CD1c-positive myeloid dendritic cell (primary cell): Measurements from ENCODE around the gene MCHR1.
A peak's percentile ranks its signal among the peaks of the same experiment; 100 is the strongest.
"Not testable (repeated sequence)": the region's sequence is repeated elsewhere in the genome, so short reads cannot be mapped to it uniquely, and the experiment has no call there.

Experiments used
- DNase-seq: peaks from one replicate; pipeline ENCODE4 v3.0.0-alpha.2; 2016; ENCODE audit errors: extremely low spot score

The MCHR1 gene

DNA sequence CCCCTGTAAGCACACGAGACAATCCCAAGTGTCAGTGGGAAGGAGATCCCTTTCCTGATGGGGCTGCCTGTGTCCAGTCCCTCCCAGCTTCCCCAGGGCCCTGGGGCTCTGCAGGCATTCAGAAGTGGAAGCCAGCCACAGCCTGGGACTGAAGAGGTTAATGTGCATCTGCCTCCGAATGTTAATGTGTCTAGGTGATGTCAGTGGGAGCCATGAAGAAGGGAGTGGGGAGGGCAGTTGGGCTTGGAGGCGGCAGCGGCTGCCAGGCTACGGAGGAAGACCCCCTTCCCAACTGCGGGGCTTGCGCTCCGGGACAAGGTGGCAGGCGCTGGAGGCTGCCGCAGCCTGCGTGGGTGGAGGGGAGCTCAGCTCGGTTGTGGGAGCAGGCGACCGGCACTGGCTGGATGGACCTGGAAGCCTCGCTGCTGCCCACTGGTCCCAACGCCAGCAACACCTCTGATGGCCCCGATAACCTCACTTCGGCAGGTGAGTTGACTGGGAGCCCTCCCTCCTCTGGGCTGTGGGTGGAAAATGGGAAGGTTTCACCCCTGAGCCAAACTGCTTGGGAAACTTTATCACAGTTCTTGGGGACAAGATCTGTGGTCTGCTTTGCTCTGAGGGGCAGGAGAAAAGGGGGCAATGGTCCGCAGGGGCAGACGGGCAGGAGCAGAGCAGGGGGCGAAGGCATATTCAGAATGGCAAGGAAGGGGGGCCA, at the start of gene MCHR1:
Gene MCHR1, plus strand, starts transcription at position 236 of the 715 bp plus-strand sequence. Its CDS starts 169 bp downstream, at position 405.
- DNase-seq: peak; percentile 17

DNA sequence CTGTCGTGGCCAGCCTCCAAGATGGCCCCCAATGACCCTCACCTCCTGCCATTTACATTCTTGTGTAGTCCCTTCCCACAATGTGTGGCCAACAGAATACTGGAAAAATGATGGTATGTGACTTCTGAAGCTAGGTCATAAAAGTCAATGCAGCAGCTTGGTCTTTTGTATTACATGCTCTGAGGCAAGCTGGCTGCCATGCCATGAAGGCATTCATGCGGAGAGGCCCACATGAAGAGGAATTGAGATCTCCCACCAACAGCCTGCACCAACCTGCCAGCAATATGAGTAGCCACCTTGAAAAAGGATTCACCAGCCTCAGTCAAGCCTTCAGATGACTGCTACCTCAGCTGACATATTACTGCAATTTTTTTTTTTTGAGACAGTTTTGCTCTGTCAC, 47.4 kb upstream of the MCHR1 start:
- DNase-seq: no peak

GRCh38 chr22:40633036-40633435, 46.2 kb upstream of the MCHR1 start:
- no peak for DNase-seq

GRCh38 chr22:40634119-40634903, 45.0 kb upstream of the MCHR1 start:
- no peak for DNase-seq

- no peak for DNase-seq
Observed at GRCh38 chr22:40635043-40635939, 44.0 kb upstream of the MCHR1 start.

GRCh38 chr22:40635940-40636379, 43.3 kb upstream of the MCHR1 start:
- no peak for DNase-seq

DNA sequence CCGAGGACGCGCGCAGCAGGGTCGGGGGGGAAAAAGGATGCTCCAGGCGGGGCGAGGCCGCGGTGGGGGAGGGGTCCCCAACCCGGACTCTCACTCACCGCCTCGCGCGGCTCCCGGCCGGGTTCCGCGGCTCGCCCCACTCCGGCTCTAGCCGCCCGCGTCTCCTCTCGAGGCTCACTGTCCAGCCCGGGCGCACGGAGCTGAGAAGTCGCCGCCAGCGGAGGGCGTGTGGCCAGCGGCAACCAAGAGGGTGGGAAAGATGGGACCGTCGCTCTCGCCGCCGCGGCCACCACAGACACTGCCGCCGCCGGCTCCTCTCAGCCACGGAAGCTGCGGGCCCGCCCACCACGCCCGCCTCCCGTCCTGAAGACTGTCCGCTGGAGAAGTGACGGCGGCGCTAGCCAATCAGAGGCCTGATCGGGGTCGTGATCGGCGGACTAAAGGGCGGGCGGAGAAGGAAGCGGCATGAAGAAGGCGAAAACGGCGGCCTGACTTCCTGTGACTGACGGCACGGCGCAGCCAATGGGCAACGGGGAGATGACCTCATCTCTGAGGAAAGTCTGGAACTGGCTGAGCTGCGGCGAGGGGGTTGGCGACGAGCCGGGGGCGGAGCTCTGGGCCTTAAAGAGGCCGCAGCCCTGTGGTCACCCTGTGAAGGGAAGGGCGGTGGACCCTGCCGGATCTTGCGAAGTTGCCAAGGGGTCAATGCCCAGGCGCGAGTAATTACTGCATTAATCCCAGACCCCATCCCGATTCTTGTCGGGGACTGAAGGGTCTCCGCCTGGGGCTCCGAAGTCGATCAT, 42.7 kb upstream of the MCHR1 start, which contains the start of gene MRTFA:
Gene MRTFA, minus strand, starts transcription at position 340 of the 803 bp plus-strand sequence.
- DNase-seq: peak; percentile 100

DNA sequence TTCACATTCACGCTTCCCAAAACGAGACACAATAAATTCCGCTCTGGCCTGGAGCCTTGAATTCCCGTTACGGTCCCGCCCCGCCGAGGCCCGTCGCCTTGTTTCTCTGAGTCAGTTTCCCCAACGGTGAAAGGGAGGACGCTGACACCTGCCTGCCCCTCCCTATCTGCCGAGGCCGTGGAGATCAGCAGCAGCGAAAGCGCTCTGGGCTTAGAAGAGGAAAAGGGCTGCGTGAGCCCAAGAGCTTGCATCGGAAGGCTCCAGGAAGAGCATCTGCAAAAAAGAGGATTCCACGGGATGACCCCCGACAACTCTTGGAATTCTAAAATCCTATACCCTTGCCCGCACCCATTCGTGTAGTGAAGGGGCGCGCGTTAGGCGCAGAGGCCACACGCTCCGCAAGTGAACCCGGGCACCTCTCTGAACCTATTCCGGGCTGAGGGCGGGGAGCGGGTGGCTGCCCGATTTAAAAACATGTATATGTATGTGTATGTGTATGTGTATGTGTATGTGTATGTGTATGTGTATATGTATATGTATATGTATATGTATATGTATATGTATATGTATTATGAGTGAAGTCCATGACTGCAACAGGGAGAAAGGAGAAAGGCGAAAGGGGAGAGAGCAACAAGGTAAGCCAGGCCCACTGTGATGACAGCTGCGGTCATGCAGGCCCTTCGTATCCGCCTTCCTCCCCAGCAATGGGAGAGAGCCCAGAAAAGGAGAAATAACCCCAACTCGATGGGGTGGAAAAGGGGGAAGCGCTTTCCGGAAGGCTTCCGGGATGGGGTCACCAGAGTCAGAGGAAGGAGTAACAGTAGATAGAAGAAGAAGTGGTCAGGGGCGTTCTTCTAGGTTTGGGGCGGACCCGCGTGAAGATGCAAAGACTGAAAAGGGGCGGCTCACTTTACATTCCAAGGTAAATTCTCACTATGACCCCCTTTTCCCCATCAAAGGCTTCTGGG, 41.8 kb upstream of the MCHR1 start:
- peak; percentile 92 for DNase-seq

- DNase-seq: no peak
Observed at GRCh38 chr22:40638261-40638660, 41.0 kb upstream of the MCHR1 start.

DNA sequence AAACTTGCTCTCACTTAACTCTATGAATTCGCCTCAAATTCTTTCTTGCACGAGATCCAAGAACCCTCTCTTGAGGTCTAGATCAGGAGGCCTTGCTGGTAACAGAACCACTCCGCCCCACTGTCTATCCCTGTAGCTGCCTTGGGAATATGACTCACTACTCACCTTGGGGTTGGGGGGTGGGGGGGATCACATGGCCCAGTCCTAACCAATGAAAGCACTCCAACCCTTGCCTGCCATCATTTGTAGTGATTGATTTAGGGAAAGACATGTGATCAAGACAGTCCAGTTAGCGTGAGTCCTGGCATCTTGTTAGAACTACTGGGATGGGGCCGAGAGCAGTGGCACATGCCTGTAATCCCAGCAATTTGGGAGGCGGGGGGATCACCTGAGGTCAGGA, 38.0 kb upstream of the MCHR1 start:
- DNase-seq: no peak

DNA sequence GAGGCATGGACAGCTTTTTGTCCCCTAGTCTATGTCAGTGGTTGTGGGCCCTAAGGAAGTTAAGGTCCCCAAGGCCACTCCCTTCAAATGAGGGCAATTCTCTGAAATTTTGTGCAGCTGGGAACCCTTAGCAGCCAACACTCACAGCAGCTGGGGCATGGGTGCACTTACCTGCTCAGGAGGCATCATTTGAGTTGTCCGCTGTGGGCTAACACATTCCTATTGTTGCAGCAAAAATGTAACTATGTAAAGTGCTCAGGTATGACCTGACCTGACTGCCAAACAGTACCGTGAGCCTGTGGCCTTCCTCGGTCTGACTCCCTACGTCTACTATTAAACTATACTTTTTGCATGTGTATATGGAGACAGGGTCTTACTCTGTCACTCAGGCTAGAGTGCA, 37.0 kb upstream of the MCHR1 start:
- DNase-seq: no peak

DNA sequence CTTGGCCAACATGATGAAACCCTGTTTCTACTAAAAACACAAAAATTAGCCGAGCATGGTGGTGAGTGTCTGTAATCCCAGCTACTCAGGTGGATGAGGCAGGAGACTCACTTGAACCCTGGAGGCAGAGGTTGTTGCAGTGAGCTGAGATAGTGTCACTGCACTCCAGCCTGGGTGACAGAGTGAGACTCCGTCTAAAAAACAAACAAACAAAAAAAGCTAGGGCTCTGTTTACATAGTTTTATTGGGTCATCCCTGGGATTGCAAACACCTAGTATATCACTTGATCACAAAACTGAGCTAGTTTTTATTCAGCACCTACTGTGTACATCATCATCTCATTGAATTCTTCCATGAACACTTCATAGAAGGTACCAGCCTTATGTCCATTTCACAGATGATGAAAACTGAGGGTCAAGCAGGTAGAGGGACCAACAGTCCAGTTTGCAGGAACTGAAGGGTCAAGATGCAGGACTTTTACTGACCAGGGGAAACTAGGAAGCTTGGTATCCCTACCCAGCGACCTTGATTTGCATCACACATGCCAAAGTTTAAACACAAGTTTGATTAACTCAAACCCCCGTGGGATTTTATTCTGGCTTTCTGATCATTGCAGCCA, 33.6 kb upstream of the MCHR1 start:
- DNase-seq: no peak

DNA sequence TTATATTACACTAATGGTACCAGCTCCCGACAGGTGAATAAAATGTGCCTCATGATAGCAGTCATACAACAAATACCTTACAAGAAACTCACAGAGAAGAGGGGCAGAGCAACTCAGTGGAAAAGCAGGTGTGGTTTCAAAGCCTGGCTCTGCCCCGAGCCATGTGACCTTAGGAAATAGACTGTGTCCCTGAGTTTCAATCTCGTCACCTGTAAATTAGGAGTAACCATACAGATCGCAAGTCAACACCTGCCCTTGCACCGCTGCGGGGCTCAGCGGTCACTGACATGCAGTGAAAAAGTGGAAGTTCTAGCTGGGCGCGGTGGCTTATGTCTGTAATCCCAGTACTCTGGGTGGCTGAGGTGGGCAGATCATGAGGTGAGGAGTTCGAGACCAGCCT, 30.9 kb upstream of the MCHR1 start:
- DNase-seq: no peak

GRCh38 chr22:40651057-40651456, 28.2 kb upstream of the MCHR1 start:
- DNase-seq: no peak

GRCh38 chr22:40651563-40652501, 27.5 kb upstream of the MCHR1 start:
- peak; percentile 99 for DNase-seq

DNA sequence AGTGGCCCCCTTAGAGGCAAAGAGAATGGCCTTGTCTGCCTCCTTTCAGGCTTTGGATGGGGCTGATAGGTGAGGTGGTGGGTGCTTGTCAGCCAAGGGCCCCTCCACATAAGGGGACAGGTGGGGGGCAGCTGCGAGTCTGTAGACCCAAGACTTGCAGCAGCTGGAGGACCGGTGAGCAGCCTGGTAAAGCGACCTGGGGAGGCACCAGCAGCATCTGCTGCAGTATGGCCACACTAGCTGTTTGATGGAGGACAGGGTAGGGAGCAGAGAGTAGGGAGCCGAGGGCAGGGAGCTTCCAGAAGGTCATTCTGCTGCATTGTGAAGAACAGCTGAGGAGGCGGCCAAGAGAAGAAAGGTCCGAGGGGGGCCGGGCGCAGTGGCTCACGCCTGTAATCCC, 25.9 kb upstream of the MCHR1 start:
- no peak for DNase-seq

GRCh38 chr22:40654522-40655167, 24.6 kb upstream of the MCHR1 start:
- no peak for DNase-seq

GRCh38 chr22:40655941-40656340, 23.3 kb upstream of the MCHR1 start:
- not testable (repeated sequence) for DNase-seq
